ENCODE results near the gene ESYT2. TPM values are rescaled to one million over a fixed set of nuclear protein-coding genes. Genes with fewer than 3 reads are reported as not detected.
A peak's percentile ranks its signal among the peaks of the same experiment; 100 is the strongest.

Gene ESYT2
- total RNA-seq, 1 donor from 2014 or later: 40.3 TPM

- no peak for DNase-seq (ENCODE audit: low read depth in 2 of 2)
Measured at GRCh38 chr7:158747408-158747807, 81.9 kb downstream of the ESYT2 start.

GRCh38 chr7:158746957-158747356, 82.4 kb downstream of the ESYT2 start:
- DNase-seq (ENCODE audit: low read depth in 2 of 2): no peak

- no peak for DNase-seq (ENCODE audit: low read depth in 2 of 2)
Measured at GRCh38 chr7:158745057-158745715, 84.1 kb downstream of the ESYT2 start.

GRCh38 chr7:158744070-158744469, 85.2 kb downstream of the ESYT2 start:
- no peak for DNase-seq (ENCODE audit: low read depth in 2 of 2)

GRCh38 chr7:158743219-158743618, 86.1 kb downstream of the ESYT2 start:
- DNase-seq (ENCODE audit: low read depth in 2 of 2): no peak

GRCh38 chr7:158742065-158742821, 87.1 kb downstream of the ESYT2 start:
- DNase-seq (ENCODE audit: low read depth in 2 of 2): no peak

- no peak for DNase-seq (ENCODE audit: low read depth in 2 of 2)
Measured at GRCh38 chr7:158741294-158741666, 88.0 kb downstream of the ESYT2 start.

- DNase-seq (ENCODE audit: low read depth in 2 of 2): peak; percentile 10 to 99
Measured at GRCh38 chr7:158740657-158741293, 88.5 kb downstream of the ESYT2 start.

GRCh38 chr7:158740013-158740656, 89.2 kb downstream of the ESYT2 start:
- DNase-seq (ENCODE audit: low read depth in 2 of 2): peak; percentile 46 to 89

GRCh38 chr7:158738841-158739240, 90.5 kb downstream of the ESYT2 start:
- DNase-seq (ENCODE audit: low read depth in 2 of 2): no peak

GRCh38 chr7:158737064-158737695, 92.1 kb downstream of the ESYT2 start:
- DNase-seq (ENCODE audit: low read depth in 2 of 2): no peak

- DNase-seq (ENCODE audit: low read depth in 2 of 2): no peak
Measured at GRCh38 chr7:158735935-158736334, 93.4 kb downstream of the ESYT2 start.

- peak in 1 of 2 donors; percentile 68 for DNase-seq (ENCODE audit: low read depth in 2 of 2)
Measured at GRCh38 chr7:158734861-158735260, 94.4 kb downstream of the ESYT2 start.

GRCh38 chr7:158733775-158734494, 95.4 kb downstream of the ESYT2 start:
- DNase-seq (ENCODE audit: low read depth in 2 of 2): no peak

- DNase-seq (ENCODE audit: low read depth in 2 of 2): no peak
Measured at GRCh38 chr7:158733220-158733519, 96.1 kb downstream of the ESYT2 start.

GRCh38 chr7:158732494-158733219, 96.7 kb downstream of the ESYT2 start:
- no peak for DNase-seq (ENCODE audit: low read depth in 2 of 2)

- DNase-seq (ENCODE audit: low read depth in 2 of 2): no peak
Measured at GRCh38 chr7:158731761-158732160, 97.5 kb downstream of the ESYT2 start.

GRCh38 chr7:158730383-158731346, 98.6 kb downstream of the ESYT2 start:
- peak; percentile 40 for DNase-seq (ENCODE audit: low read depth in 2 of 2)

- no peak for DNase-seq (ENCODE audit: low read depth in 2 of 2)
Measured at GRCh38 chr7:158729646-158730382, 99.5 kb downstream of the ESYT2 start.

Data from dermis microvascular lymphatic vessel endothelial cell (primary cell).